GM18867 (cell line): ENCODE measurements around the gene INTS13.
"Not testable (repeated sequence)": the region's sequence is repeated elsewhere in the genome, so short reads cannot be mapped to it uniquely, and the experiment has no call there.

Source experiments
- ATAC-seq: cut with Tn5 transposase; IDR thresholded peaks from one replicate; pipeline ENCODE4 v1.9.1; 2021; ENCODE audit warnings: mild to moderate bottlenecking, moderate library complexity; ENCODE audit not compliant: unreplicated experiment

The INTS13 gene

DNA sequence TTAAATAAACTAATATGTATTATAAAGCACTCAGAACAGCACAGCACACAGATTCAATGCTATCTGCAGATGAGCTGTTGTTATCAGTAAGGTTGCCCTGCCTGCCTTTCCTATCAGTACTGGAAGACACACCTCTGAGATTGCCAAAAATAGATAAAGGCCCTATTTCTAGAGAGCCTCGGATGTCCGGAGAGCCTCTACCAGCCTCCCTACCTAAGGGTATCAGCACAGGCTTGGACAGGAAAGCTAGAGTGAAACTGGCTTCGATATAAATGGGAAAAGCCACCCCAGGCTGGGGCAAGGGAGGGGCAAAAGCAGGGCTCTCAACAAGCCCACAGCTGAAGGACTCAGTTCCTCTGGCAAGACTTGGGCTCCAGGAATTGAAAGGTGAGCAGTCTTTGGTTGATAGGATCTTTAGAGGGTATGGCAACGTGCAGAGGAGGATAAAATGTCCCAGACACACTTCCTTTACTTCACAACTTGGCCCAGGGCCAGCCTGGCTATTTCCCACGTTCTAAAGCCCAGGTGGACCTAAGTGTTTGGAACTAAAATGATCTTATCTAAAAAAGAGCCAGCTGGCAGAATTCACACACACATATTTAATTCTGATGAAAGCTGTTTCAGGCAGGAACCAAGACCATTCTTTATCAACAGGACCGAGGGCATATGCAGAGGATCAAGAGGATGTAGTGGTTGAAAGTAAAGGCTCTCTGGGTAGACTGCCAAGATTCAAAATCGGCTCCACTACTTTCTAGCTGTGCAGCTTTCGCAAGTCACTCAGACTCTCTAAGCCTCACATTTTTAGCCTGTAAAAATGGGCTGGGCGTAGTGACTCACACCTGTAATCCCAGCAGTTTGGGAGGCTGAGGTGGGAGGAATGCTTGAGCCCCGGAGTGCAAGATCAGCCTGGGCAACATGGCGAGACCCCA, 67.0 kb downstream of the INTS13 start:
- ATAC-seq: no peak

DNA sequence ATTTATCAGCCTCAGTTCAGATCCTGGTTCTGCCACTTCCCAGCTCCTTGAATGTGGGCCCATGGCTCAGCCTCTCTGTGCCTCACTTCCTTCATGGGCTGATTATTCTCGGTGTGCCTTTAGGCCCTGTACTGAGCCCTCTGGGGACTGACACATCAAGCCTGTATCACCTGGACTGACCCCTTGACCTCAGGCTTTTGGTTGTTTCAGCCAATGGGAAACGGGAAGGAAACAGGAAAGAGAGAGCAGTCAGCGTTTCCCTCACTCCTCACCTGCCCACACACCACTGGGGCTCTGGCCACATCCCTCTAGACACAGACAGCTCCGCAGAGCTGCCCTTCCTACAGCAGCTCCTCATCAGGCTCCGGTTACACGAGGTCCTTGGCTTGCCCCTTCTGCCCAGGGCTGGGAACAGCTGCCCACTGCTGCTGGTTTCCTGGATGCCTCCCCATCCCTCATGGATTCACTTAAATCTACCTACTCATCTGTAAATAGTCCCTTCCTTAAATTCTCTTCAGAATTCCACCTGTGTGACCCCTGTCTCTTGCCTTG, 67.8 kb downstream of the INTS13 start:
- no peak for ATAC-seq

DNA sequence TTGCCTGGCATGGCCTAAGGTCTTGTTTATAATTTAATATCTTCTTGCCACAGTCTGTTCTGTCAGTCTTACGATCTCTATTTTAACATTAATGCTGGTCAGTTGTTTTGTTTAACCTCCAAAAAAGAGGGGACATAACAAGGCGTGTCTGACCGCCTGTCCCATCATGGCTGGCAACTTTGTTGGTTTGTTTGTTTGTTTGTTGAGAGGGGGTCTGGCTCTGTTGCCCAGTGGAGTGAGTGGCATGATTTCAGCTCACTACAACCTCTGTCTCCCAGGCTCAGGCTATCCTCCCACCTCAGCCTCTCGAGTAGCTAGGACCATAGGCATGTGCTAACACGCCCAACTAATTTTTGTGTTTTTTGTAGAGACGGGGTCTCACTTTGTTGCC, 68.7 kb downstream of the INTS13 start:
- no peak for ATAC-seq

DNA sequence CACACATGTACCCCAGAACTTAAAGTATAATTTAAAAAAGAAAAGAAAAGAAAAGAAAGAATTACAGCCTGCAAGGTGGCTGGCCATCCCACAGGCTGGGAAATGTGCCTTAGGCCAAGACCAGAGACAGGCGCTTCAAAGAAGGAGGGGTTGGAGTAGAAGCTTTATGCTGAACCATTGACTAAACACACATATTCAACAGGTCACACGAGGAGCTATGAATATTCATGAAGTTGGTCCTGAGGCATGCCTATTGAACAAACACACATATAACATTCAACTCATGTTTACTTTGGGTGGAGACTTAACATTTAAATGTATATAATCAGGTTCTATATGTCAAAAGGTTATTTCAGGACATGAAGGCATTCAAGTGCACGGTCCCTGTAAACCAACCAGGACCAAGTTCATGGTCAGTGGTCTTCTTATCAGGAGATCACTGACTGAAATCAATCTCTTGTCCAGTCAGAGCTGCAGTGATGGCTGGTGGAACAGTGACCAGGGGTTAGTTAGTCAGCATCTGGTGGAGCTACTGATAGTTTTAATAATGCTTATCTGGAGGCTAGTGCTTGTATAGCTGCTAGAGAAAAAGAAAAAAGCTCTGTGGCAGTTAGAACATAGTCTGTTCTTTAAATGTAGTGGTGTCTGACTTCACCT, 69.2 kb downstream of the INTS13 start:
- ATAC-seq: no peak

DNA sequence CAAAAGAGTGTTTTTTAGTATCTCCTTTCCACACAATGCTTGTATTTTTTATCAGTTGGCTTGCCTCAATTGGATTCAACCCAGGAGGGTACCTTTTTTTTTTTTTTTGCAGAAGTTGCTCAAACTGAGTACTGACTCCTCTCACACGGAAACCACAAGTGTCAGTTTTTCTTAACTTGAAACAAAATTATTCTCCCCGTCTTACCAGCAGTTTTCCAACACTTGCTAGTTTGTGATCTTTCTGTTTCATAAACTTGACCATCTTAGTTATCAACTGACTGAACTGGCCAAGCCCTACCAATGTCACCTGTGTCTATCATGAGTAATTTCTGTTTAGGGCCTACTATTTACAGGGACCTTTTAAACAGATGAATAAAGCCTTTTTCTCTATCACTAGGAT, 70.7 kb downstream of the INTS13 start:
- ATAC-seq: peak; percentile 82

DNA sequence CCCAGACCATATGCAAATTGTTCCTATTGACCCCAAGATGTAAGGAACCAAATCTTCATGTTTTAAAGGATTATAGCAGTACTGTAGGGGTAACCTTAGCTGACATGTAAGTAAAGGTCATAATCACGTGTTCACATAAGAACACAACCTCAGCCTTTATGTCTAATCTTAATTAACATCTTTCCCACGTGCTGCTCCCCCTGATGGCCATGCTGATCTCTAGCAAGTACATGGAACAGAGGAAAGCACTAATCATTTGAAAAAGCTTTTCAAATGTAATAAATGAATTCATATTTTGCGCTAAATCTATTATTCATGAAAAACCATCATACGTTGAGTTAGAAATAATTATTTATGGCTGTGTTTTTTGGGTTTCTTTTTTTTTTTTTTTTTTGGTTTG, 74.3 kb downstream of the INTS13 start:
- no peak for ATAC-seq

DNA sequence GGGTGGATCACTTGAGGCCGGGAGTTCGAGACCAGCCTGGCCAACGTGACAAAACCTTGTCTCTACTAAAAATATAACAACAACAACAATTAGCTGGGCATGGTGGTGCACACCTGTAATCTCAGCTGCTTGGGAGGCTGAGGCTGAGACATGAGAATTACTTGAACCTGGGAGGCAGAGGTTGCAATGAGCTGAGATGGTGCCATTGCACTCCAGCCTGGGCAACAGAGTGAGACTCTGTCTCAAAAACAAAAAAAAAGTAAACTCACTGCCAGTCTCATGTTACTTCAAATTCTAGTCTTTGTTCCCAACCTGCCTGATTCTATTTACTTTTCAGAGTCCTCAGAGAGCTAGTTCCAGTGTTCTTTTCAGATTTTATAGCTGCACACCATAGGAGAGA, 75.0 kb downstream of the INTS13 start:
- not testable (repeated sequence) for ATAC-seq

DNA sequence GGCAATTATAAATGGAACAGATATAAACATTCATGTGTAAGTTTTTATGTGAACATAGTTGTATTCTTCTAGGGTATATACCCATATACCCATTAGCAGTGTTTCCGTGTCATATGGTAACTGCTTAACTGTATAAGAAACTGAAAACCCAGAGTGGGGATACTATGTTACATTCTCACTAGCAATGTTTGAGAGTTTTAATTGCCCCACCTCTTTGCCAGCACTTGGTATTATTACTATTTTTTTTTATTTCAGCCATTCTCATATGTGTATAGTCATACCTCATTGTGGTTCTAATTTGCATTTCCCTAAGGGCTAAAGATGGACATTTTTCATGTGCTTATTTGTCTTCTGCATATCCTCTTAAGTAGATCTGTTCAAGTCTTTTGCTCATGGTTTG, 76.1 kb downstream of the INTS13 start:
- ATAC-seq: no peak

DNA sequence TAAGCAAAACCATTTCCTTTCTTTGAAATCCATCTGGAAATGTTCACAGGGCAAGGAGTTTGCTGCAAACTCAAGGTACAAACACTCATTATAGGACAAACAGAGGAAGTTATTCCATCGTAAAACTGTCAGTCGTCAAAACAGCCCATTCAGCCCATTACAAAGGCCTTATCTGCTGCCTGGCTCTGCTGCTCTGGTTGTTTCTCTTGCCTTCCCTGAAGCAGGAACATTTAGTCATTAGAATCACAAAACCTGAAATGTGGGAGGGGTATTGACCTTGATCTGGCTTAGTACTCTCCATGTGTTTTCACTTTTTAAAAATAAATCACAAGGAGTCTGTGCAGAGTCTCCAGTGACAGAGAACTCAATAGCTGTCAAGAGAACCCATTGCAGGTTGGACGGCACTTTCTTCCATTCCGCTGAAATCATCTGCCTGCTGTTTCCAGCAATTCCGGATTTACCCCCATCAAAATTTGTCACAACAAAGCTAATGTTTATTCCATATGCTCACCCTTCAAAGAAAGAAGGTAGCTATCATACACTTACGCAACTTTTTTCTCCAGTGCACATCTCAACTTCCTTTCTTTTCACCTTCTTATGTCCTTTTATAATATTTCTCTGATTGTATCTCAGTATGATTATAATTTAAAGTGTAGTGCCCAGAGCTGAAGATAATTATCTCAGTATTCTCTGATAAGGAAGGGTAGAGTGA, 80.2 kb downstream of the INTS13 start:
- no peak for ATAC-seq

DNA sequence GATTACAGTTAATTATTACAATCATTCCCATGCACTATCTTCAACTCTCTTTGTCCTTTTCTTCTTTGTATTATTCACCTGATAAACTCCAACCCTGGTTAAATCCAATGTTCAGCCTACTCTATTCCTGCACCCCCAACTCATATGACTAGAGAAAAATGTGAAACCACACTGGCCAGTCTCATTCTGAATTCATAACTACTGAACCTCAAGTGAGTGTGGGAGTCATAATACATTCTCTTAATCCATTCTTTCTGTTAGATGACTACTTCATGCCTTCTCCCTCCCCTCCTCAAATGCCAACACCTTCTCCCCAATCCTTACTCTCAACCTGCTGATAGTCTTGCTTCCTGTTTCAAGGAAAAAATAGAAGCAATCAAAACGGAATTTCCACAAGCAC, 82.4 kb downstream of the INTS13 start:
- no peak for ATAC-seq
